Left lung (tissue), 10 donors: Measurements from ENCODE around the gene PALLD. TPM values are rescaled to one million over a fixed set of nuclear protein-coding genes. Genes with fewer than 3 reads are reported as not detected.

ENCODE experiments used
- ATAC-seq: fragments of 200-7000 bp; cut with Tn5 transposase; one replicate; pipeline ENCODE4 v1.9.1; 2020; ENCODE audit warnings: moderate library complexity
- DNase-seq, 4 donors: peaks; one replicate each; pipeline ENCODE4 v3.0.0-alpha.2; 2013 to 2020
- H3K27ac ChIP-seq, 2 donors: fragments of 200-600 bp; sonication (generic) in 1 of 2; one replicate each; pipeline versions ENCODE4 v1.5.0 to v1.8.0; 2020 to 2021
- H3K27me3 ChIP-seq, 2 donors: fragments of 200-600 bp; sonication (generic) in 1 of 2; one replicate each; pipeline versions ENCODE4 v1.5.0 to v1.8.0; 2020 to 2021
- H3K36me3 ChIP-seq, 2 donors: fragments of 200-600 bp; sonication (generic) in 1 of 2; one replicate each; pipeline versions ENCODE4 v1.5.0 to v1.8.0; 2020 to 2021
- H3K4me1 ChIP-seq, 2 donors: fragments of 200-600 bp; one replicate each; pipeline ENCODE4 v1.8.0; 2021
- H3K4me3 ChIP-seq, 2 donors: fragments of 200-600 bp; sonication (generic) in 1 of 2; one replicate each; pipeline versions ENCODE4 v1.5.0 to v1.8.0; 2020 to 2021; ENCODE audit warnings: mild to moderate bottlenecking in 1 of 2
- H3K9me3 ChIP-seq, 2 donors: fragments of 200-600 bp; sonication (generic) in 1 of 2; one replicate each; pipeline versions ENCODE4 v1.5.0 to v1.8.0; 2020 to 2021
- intact Hi-C, 2 donors: fragments of 100-400 bp; cut with DNase I; formaldehyde crosslinking; loops; one replicate each; pipeline versions ENCODE4 v1.11.2 to v1.14.2; 2022
- polyA plus RNA-seq, 6 donors: library from polyadenylated mRNA; unstranded; fragments of 120-200 nt; gene quantifications; one replicate each; pipeline ENCODE4 v1.2.1, GENCODE V29; 2013; ENCODE audit not compliant: insufficient read length in 6 of 6
- total RNA-seq, 2 donors: library from RNA; stranded (reverse); fragmentation: NEBNext Ultra II Directional; extraction: Animal tissue kit (Norgen Biotek cat#: 25700); gene quantifications; one replicate each; pipeline ENCODE4 v1.2.1, GENCODE V29; 2021
- TF ChIP-seq, protein P1 (sequence below), 2 donors: fragments of 200-600 bp; sonication (generic) in 1 of 2; IDR thresholded peaks; one replicate each; pipeline versions ENCODE4 v1.5.0 to v1.8.0; 2021; ENCODE audit warnings: antibody characterized with exemption in 2 of 2
- donor health status: DM: no; HTN: yes; CAD: no.
- donor health status: DM: no; HTN: no; CAD: no.

Gene PALLD
- total and polyA plus RNA-seq, 8 donors, result 67.5 to 194 (median 80.4) TPM

DNA sequence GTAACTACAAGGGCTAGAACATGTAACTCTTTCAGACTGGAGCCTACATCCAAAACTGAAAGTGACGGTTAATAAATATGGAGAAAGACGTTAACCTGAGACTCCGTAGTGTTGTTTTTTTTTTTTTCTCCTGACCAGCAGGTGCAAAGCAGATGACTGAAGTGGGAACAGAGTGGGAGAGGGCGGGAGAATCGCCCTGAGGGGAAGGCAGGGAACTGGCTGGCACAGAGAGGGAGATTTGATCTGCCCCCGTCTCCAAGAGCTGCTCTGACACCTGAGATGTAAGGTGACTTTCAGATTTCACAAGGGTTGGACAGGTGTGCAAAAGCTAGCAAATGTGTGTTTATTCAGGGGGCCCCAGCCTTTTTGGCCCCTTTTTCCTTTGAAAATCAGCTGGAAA, 180.2 kb downstream of the PALLD start:
- Histone ChIP-seq H3K9me3 (no peaks in the 10 kb centered on the region), H3K27me3 (no peaks in the 10 kb centered on the region), H3K36me3 (no peaks in the 10 kb centered on the region), H3K4me3 (no peak overlapping the region), H3K4me1 (no peaks in the 10 kb centered on the region), H3K27ac (no peak overlapping the region)
- TF ChIP-seq, protein P1, sequence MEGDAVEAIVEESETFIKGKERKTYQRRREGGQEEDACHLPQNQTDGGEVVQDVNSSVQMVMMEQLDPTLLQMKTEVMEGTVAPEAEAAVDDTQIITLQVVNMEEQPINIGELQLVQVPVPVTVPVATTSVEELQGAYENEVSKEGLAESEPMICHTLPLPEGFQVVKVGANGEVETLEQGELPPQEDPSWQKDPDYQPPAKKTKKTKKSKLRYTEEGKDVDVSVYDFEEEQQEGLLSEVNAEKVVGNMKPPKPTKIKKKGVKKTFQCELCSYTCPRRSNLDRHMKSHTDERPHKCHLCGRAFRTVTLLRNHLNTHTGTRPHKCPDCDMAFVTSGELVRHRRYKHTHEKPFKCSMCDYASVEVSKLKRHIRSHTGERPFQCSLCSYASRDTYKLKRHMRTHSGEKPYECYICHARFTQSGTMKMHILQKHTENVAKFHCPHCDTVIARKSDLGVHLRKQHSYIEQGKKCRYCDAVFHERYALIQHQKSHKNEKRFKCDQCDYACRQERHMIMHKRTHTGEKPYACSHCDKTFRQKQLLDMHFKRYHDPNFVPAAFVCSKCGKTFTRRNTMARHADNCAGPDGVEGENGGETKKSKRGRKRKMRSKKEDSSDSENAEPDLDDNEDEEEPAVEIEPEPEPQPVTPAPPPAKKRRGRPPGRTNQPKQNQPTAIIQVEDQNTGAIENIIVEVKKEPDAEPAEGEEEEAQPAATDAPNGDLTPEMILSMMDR (IDR thresholded peaks at IDR 0.05), result no peak
- intact Hi-C loops, result no loop called here
- no peak for DNase-seq
- ATAC-seq, result no peak

DNA sequence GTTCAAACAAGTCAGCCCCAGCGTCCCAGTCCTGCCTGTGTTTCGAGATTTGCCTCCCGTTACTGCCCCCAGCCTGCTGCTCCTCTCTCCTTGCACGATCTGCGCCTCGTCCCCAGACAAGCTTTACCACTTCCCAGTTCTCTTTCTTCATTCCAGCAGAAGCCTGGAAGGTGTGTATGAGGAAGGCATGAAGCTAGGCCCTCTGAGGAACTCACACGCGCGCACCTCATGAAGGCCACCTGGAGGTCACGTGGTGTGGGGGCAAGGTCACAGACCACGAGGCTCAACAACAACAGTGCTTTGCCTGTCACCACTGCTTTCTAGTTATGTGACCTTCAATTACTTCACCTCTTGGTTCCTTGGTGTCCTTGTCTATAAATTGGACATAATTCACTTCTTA, 181.0 kb downstream of the PALLD start:
- Histone ChIP-seq H3K36me3 (no peaks in the 10 kb centered on the region), H3K4me3 (no peak overlapping the region), H3K9me3 (no peaks in the 10 kb centered on the region), H3K4me1 (no peaks in the 10 kb centered on the region), H3K27me3 (no peaks in the 10 kb centered on the region), H3K27ac (no peak overlapping the region)
- ATAC-seq (no peak), DNase-seq (no peak)
- TF ChIP-seq, protein P1 (IDR thresholded peaks at IDR 0.05), result no peak
- intact Hi-C loops, result no loop called here

DNA sequence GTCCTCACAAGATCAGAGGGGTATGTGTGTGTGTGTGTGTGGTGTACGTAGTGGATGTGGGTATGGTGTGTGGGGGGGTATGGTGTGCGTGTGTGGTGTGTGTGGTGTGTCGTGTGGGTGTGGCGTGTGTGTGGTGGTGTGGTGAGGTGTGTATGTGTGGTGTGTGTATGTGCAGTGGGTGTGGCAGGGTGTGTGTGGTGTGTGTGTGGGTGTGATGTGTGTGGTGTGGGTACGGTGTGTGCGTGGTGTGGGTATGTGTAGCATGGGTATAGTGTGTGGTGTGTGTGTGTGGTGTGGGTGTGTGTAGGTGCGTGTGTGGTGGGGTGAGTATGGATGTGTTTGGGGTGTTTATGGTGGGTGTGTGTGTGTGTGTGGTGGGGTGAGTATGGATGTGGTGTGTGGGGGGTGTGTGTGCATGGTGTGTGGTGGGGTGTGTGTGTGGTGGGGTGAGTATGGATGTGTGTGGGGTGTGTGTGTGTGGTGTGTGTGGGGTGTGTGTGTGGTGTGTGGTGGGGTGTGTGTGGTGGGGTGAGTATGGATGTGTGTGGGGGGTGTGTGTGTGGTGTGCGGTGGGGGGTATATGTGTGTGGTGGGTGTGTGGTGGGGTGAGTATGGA, 182.0 kb downstream of the PALLD start:
- TF ChIP-seq, protein P1 (IDR thresholded peaks at IDR 0.05), result no peak

DNA sequence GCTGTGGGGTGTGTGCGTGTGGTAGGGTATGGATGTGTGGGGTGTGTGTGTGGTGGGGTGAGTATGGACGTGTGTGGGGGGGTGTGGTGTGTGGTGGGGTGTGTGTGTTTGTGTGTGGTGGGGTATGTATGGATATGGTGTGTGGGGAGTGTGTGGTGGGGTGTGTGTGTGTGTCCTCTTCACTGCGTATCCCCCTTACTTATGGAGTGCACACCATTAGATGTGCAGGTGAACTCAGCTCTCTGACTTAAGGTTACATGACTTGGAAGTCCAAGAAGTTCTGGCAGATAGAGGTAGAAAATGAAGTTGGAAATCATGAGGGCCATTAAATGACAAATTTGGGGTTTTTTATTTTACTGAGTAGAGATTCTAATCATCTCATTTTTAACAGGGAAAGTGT, 182.5 kb downstream of the PALLD start:
- ATAC-seq (no peak), DNase-seq (no peak)
- no peak overlapping the region for H3K27ac ChIP-seq
- TF ChIP-seq, protein P1 (IDR thresholded peaks at IDR 0.05), result no peak
- no peak overlapping the region for H3K4me3 ChIP-seq
- H3K9me3 ChIP-seq, result no peaks in the 10 kb centered on the region
- no peaks in the 10 kb centered on the region for H3K36me3 ChIP-seq
- intact Hi-C loops, result no loop called here
- no peaks in the 10 kb centered on the region for H3K4me1 ChIP-seq
- no peaks in the 10 kb centered on the region for H3K27me3 ChIP-seq

More for the DNA sequence above, 182.0 kb downstream of the PALLD start:
- Histone ChIP-seq H3K4me1 (no peaks in the 10 kb centered on the region), H3K27me3 (no peaks in the 10 kb centered on the region), H3K27ac (no peak overlapping the region), H3K4me3 (no peak overlapping the region), H3K36me3 (no peaks in the 10 kb centered on the region), H3K9me3 (no peaks in the 10 kb centered on the region)
- DNase-seq, result no peak
- intact Hi-C loops, result no loop called here
- ATAC-seq, result no peak

DNA sequence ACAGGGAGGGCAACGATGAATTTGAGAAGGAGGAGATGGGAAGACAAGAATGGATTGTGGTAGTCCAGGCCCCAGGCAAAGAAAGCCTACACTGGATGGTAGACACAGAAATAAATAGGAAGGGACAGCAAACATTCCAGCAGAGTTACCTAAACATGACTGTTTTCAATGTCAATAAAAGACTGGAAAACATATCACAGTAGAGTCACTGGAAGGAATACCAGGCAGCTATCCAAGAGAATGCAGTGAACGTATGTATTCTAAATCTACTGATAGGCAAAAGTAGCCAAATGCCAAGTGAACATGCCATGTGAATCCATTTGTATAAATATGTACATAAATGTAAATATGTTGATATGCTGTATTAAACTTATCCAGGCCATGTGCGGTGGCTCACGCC, 183.0 kb downstream of the PALLD start:
- Histone ChIP-seq H3K36me3 (no peaks in the 10 kb centered on the region), H3K4me3 (no peak overlapping the region), H3K27ac (no peak overlapping the region), H3K4me1 (no peaks in the 10 kb centered on the region), H3K9me3 (no peaks in the 10 kb centered on the region), H3K27me3 (no peaks in the 10 kb centered on the region)
- intact Hi-C loops, result no loop called here
- ATAC-seq, result no peak
- TF ChIP-seq, protein P1 (IDR thresholded peaks at IDR 0.05), result no peak
- no peak for DNase-seq
